ENCODE measurements around the gene POLR3GL. TPM values are rescaled to one million over a fixed set of nuclear protein-coding genes. Genes with fewer than 3 reads are reported as not detected.

The POLR3GL gene
- total RNA-seq, 1 donor from 2014 or later, result 21.4 TPM

DNA sequence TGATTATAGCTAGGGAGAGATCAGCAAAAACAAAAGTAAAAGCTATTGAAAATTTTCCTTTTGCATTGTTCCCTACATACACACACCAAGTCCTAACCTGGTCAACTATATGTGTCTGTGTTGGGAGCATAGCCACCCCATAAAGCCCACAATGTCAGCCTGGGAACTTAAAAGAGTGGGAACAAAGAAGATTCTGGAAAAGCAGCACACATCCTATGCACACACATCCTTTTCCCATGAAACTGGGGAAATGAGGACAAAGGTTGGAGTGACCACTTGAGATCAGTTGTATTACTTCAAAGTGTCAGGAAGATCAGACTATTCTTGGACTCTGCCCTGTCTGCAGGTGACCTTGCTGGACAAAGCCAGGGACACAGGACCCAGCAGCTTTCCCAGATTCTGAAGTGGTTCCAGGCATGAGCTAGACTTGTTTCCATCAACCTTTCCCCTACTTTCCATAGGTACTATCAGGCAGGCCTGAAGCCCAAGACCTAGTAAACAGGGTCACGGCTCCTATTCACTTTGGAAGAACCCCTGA, 16.0 kb downstream of the POLR3GL start:
- Histone ChIP-seq H3K27ac (peak overlapping the region; percentile 98), H3K27me3 (no peaks in the 10 kb centered on the region), H3K9me3 (no peaks in the 10 kb centered on the region), H3K4me1 (peaks cover 83% of the 10 kb centered on the region), H3K4me3 (no peak overlapping the region), H3K36me3 (no peaks in the 10 kb centered on the region)
- no peak for TF ChIP-seq CTCF (IDR thresholded peaks at IDR 0.05)
- DNase-seq (no peak), ATAC-seq (no peak)
- intact Hi-C loops (cut with DNase I), result no loop called here

- TF ChIP-seq CTCF (IDR thresholded peaks at IDR 0.05), result no peak
- Histone ChIP-seq H3K27me3 (no peaks in the 10 kb centered on the region), H3K27ac (peak overlapping the region; percentile 98), H3K36me3 (no peaks in the 10 kb centered on the region), H3K9me3 (no peaks in the 10 kb centered on the region), H3K4me1 (peaks cover 93% of the 10 kb centered on the region), H3K4me3 (no peak overlapping the region)
- intact Hi-C loops (cut with DNase I), result no loop called here
- ATAC-seq (no peak), DNase-seq (no peak)
Observed at GRCh38 chr1:145982010-145982723, 17.7 kb downstream of the POLR3GL start.

DNA sequence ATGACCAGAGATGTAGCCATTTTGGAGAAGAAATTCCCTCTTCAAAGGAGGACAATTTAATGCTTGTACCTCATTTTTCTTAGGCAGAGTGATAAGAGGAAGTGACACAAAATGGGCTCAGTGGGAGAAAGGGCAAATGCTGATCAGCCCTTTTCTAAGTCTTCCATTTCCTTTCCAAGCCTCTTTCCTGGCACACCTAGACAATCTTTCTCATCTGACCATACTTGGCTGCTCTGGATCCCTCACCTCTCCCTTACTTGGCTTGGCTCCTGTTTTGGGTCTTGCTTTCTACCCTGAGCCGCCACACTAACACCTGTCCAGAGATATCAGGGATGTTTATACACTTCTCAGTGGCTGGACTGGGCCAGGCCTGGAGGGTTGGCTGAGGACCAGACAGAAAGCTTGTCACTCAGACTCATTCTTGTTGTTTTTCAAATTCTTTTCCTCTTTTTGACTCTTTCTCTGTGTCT, 18.8 kb downstream of the POLR3GL start:
- H3K4me3 ChIP-seq, result no peak overlapping the region
- H3K27ac ChIP-seq, result peak overlapping the region; percentile 98
- H3K36me3 ChIP-seq, result no peaks in the 10 kb centered on the region
- H3K9me3 ChIP-seq, result no peaks in the 10 kb centered on the region
- no peak for TF ChIP-seq CTCF (IDR thresholded peaks at IDR 0.05)
- no peak for DNase-seq
- H3K27me3 ChIP-seq, result no peaks in the 10 kb centered on the region
- ATAC-seq, result no peak
- intact Hi-C loops (cut with DNase I), result no loop called here
- H3K4me1 ChIP-seq, result peaks cover 82% of the 10 kb centered on the region

DNA sequence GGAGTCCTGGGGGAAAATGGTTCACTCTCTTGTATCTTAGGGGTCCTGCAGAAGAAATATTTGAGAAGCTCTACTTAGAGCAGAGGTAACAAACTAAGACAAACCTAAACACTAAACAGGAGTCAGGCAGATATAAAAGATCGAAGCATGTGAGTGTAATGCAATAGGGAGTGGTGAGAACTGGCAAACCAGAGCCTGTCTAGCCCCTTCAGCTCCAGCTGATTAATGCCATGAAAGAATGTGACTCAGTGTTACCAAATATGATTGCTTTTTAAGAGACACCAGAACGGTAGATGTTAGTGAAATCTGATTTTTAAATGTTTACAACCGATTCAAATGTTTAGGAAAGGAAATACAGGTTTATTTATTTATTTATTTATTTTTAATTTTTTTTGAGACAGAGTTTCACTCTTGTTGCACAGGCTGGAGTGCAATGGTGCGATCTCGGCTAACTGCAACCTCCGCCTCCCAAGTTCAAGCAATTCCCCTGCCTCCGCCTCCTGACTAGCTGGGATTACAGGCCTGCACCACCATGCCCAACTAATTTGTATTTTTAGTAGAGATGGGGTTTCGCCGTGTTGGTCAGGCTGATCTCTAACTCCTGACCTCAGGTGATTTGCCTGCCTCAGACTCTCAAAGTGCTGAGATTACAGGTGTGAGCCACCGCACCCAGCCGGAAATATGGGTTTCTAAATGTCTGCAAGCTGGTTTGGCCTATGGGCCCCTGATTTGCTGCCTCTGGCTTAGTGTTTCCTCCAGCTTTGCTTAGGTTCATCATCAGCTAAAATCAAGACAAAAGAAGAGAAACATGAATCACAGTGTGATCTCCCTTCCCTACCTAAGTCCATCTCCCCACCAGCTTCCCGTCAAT, 19.7 kb downstream of the POLR3GL start:
- intact Hi-C loops (cut with DNase I), result no loop called here
- no peak overlapping the region for H3K4me3 ChIP-seq
- H3K9me3 ChIP-seq, result no peaks in the 10 kb centered on the region
- ATAC-seq, result no peak
- H3K27me3 ChIP-seq, result no peaks in the 10 kb centered on the region
- no peak for TF ChIP-seq CTCF (IDR thresholded peaks at IDR 0.05)
- DNase-seq, result no peak
- peaks cover 72% of the 10 kb centered on the region for H3K4me1 ChIP-seq
- peak overlapping the region; percentile 98 for H3K27ac ChIP-seq
- H3K36me3 ChIP-seq, result no peaks in the 10 kb centered on the region

- H3K4me3 ChIP-seq, result peak overlapping the region; percentile 18
- DNase-seq (no peak), ATAC-seq (no peak)
- no peaks in the 10 kb centered on the region for H3K27me3 ChIP-seq
- H3K4me1 ChIP-seq, result peaks cover 67% of the 10 kb centered on the region
- no peaks in the 10 kb centered on the region for H3K9me3 ChIP-seq
- no peaks in the 10 kb centered on the region for H3K36me3 ChIP-seq
- H3K27ac ChIP-seq, result peak overlapping the region; percentile 81
- no peak for TF ChIP-seq CTCF (IDR thresholded peaks at IDR 0.05)
- intact Hi-C loops (cut with DNase I), result no loop called here
Observed at GRCh38 chr1:145985129-145985501, 20.6 kb downstream of the POLR3GL start.

Data from upper lobe of right lung (tissue), 1 donor.